Measurements from ENCODE around the gene GALNT6. TPM values are rescaled to one million over a fixed set of nuclear protein-coding genes. Genes with fewer than 3 reads are reported as not detected.

The GALNT6 gene, protein sequence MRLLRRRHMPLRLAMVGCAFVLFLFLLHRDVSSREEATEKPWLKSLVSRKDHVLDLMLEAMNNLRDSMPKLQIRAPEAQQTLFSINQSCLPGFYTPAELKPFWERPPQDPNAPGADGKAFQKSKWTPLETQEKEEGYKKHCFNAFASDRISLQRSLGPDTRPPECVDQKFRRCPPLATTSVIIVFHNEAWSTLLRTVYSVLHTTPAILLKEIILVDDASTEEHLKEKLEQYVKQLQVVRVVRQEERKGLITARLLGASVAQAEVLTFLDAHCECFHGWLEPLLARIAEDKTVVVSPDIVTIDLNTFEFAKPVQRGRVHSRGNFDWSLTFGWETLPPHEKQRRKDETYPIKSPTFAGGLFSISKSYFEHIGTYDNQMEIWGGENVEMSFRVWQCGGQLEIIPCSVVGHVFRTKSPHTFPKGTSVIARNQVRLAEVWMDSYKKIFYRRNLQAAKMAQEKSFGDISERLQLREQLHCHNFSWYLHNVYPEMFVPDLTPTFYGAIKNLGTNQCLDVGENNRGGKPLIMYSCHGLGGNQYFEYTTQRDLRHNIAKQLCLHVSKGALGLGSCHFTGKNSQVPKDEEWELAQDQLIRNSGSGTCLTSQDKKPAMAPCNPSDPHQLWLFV
- total RNA-seq (1 to 10 TPM; 1.7 to 2.8 TPM), polyA plus RNA-seq (ENCODE audit: insufficient read depth, low read depth, low replicate concordance) (2.8 TPM)
- long read RNA-seq, donor 1 = 0 reads
- long read RNA-seq, donor 2 = 0 reads

DNA sequence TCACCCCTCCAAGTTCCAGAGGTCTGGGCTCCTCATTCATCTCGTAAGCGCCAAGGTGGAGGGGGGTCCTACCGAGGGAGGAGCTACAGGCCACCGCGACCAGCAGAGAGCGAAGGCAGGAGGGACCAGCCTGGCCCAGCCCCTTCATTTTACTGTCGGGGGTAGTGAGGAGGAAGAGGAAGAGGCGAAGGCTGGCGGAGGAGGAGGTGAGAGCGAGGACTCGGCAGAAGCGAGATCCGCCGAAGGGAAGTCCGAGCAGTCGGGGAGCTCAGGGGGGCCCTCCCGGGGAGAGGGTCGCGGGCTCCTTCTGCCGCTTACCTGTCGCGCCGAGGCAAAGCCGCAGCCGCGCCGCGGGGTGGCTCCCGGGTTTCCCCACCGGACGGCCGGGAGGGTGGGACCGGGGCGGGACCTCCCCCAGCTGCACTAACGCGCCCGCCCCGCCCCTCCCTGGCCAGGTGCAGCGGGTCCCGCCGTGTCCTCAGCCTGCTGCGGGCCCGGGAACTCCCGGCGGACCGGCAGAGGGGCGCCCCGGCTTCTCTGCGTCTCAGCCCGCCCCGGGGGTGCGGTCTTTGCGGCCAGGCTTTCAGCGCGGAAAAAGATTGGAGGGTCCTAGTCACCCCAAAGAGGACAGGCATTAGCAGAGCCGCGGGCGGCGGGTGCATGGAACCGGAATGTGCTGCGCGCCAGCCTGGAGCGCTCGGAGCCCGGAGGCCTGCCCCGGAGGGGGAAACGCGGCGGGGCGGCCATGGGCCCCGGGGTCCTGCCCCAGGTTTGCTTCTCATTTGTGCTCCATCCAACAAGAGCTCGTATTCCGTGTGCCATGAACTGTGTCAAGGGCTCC lies at the start of gene GALNT6:
TSS of gene GALNT6 (minus strand) at position 124 of the 841 bp plus-strand sequence. CDS start 11,625 bp downstream, outside the sequence.
- WGBS, 2 donors = 1 to 2% methylated on average over 27 to 60 of the region's 73 CpGs
- TF ChIP-seq, protein P1, sequence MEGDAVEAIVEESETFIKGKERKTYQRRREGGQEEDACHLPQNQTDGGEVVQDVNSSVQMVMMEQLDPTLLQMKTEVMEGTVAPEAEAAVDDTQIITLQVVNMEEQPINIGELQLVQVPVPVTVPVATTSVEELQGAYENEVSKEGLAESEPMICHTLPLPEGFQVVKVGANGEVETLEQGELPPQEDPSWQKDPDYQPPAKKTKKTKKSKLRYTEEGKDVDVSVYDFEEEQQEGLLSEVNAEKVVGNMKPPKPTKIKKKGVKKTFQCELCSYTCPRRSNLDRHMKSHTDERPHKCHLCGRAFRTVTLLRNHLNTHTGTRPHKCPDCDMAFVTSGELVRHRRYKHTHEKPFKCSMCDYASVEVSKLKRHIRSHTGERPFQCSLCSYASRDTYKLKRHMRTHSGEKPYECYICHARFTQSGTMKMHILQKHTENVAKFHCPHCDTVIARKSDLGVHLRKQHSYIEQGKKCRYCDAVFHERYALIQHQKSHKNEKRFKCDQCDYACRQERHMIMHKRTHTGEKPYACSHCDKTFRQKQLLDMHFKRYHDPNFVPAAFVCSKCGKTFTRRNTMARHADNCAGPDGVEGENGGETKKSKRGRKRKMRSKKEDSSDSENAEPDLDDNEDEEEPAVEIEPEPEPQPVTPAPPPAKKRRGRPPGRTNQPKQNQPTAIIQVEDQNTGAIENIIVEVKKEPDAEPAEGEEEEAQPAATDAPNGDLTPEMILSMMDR (IDR thresholded peaks at IDR 0.05) = no peak
- TF ChIP-seq POLR2A (IDR thresholded peaks at IDR 0.05) = no peak
- DNase-seq = no peak
- H3K4me3 ChIP-seq = peak within 1 kb of the TSS; percentile 51 to 60
- no peaks in the 10 kb centered on the region for H3K36me3 ChIP-seq (ENCODE audit: low read depth, missing control alignments)
- no peak within 1 kb of the TSS for H3K27ac ChIP-seq
- no peaks in the 10 kb centered on the region for H3K4me1 ChIP-seq
- H3K9me3 ChIP-seq = no peaks in the 10 kb centered on the region
- no peaks in the 10 kb centered on the region for H3K27me3 ChIP-seq
- intact Hi-C loops (cut with DNase I; ENCODE audit: low total_unique reads) = no loop called here

DNA sequence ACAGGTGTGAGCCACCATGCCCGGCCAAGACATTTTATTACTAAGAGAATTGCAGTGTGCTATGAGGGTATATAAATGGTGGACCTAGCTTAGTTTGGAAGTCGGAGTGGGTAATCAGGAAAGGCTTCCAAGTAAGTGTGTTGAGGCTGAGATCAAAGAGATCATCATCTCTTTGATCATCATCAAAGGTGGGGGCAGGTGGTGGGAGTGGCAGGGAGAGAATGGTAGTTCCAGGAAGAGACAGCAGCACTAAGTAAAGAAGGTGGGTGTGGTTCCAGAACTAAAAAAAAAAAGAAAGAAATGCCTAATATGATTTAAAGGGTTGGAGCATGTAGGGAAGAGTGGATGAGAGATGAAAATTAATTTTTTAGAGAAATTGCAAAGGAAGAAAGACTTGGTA lies 48.1 kb upstream of the GALNT6 start:
- Histone ChIP-seq H3K36me3 (ENCODE audit: low read depth, missing control alignments) (no peaks in the 10 kb centered on the region), H3K4me3 (no peak overlapping the region), H3K4me1 (no peaks in the 10 kb centered on the region), H3K9me3 (no peaks in the 10 kb centered on the region), H3K27ac (no peak overlapping the region), H3K27me3 (no peaks in the 10 kb centered on the region)
- intact Hi-C loops (cut with DNase I; ENCODE audit: low total_unique reads) = no loop called here
- 81 to 90% methylated on average over 2 of the region's 2 CpGs for WGBS, 2 donors
- no peak for DNase-seq
- TF ChIP-seq POLR2A (IDR thresholded peaks at IDR 0.05) = no peak

DNA sequence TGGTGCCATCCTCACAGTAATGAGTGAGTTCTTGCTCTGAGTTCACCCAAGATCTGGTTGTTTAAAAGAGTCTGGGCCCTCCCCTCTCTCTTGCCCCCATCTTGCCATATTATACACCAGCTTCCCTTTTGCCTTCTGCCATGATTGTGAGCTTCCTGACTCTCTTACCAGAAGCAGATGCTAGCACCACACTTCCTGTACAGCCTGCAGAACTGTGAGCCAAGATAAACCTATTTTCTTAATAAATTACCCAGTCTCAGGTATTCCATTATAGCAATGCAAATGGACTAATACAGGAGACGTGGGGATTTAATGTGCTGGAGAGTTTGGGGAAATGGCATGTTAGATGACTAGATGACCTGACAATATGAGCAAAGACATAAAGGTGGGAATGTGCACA lies 46.2 kb upstream of the GALNT6 start:
- TF ChIP-seq POLR2A (IDR thresholded peaks at IDR 0.05) = no peak
- TF ChIP-seq, protein P1 (IDR thresholded peaks at IDR 0.05) = no peak
- Histone ChIP-seq H3K36me3 (ENCODE audit: low read depth, missing control alignments) (no peaks in the 10 kb centered on the region), H3K4me1 (no peaks in the 10 kb centered on the region), H3K27ac (no peak overlapping the region), H3K27me3 (no peaks in the 10 kb centered on the region), H3K9me3 (no peaks in the 10 kb centered on the region), H3K4me3 (no peak overlapping the region)
- 80 to 89% methylated on average over 1 of the region's 1 CpG for WGBS, 2 donors
- no peak for DNase-seq
- intact Hi-C loops (cut with DNase I; ENCODE audit: low total_unique reads) = no loop called here

DNA sequence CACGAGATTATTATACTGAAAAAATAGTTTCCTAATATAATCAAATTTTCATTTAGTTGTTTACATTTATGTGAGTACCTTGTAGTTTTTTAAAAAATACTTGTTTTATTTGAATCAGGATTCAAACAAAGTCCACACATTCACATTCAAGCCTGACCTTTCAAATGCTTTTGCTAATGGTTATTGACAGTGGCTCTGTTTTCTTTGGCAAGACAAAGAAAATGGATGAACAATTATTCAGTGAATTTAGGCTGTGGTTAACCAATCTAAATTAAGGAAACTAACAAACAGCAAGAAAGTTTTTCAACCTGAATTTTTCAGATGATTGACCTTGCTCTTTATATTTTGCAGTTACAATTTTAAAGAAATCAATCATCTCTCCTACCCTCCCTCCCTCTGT lies 43.1 kb upstream of the GALNT6 start:
- H3K27ac ChIP-seq = no peak overlapping the region
- intact Hi-C loops (cut with DNase I; ENCODE audit: low total_unique reads) = no loop called here
- H3K4me1 ChIP-seq = no peaks in the 10 kb centered on the region
- TF ChIP-seq, protein P1 (IDR thresholded peaks at IDR 0.05) = no peak
- TF ChIP-seq POLR2A (IDR thresholded peaks at IDR 0.05) = no peak
- no peaks in the 10 kb centered on the region for H3K27me3 ChIP-seq
- no peaks in the 10 kb centered on the region for H3K36me3 ChIP-seq (ENCODE audit: low read depth, missing control alignments)
- 54 to 59% methylated on average over 1 of the region's 1 CpG for WGBS, 2 donors
- H3K4me3 ChIP-seq = no peak overlapping the region
- H3K9me3 ChIP-seq = no peaks in the 10 kb centered on the region
- no peak for DNase-seq

DNA sequence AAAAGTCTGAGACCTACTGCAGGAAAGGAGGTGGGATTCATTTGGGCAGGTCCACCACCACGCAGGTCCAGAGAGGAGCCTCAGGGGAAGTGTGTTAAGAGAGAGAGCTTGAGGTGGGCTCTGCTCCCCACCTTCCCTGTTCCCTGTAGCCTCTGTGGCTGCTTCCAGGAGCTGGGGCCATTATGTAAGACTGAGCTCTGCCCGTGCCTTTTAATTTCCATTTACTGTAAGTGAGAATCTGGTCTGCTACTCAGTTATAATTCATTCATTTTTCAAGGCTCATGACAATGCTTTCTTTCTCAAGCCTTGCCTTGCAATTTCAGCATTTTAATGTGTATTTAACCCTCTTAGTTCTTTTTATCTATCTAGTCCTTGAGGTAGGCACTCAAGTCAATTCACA lies 41.7 kb upstream of the GALNT6 start:
- Histone ChIP-seq H3K27me3 (no peaks in the 10 kb centered on the region), H3K4me3 (no peak overlapping the region), H3K4me1 (no peaks in the 10 kb centered on the region), H3K9me3 (no peaks in the 10 kb centered on the region), H3K27ac (no peak overlapping the region), H3K36me3 (ENCODE audit: low read depth, missing control alignments) (no peaks in the 10 kb centered on the region)
- 63 to 83% methylated on average over 2 of the region's 2 CpGs for WGBS, 2 donors
- DNase-seq = no peak
- intact Hi-C loops (cut with DNase I; ENCODE audit: low total_unique reads) = no loop called here
- no peak for TF ChIP-seq POLR2A (IDR thresholded peaks at IDR 0.05)
- TF ChIP-seq, protein P1 (IDR thresholded peaks at IDR 0.05) = no peak

Data from testis (tissue), 5 donors.